Activated CD8-positive, alpha-beta T cell treated with anti-CD3 and anti-CD28 coated beads for 36 hours (primary cell): Measurements from ENCODE around the gene CLSTN2. TPM values are rescaled to one million over a fixed set of nuclear protein-coding genes. Genes with fewer than 3 reads are reported as not detected.

Experiments used
- ATAC-seq: fragments of 200-7000 bp; cut with Tn5 transposase; one replicate; pipeline ENCODE4 v1.10.0; 2021; ENCODE audit warnings: mild to moderate bottlenecking, moderate library complexity
- CTCF ChIA-PET: fragments of 350-600 bp; sonication (Branson Sonifier 250); formaldehyde crosslinking; loops from one replicate; lab custom pipeline; 2021; ENCODE audit warnings: antibody characterized with exemption; lab: Charles Lee
- POLR2A ChIA-PET: fragments of 350-600 bp; sonication (Branson Sonifier 250); formaldehyde crosslinking; loops from one replicate; lab custom pipeline; 2021; ENCODE audit warnings: antibody characterized with exemption; lab: Charles Lee
- DNase-seq: peaks from one replicate; pipeline ENCODE4 v3.0.0-alpha.2; 2020
- H3K27ac Mint-ChIP-seq: one replicate; pipeline ENCODE4 v1.8.0; 2021; ENCODE audit warnings: mild to moderate bottlenecking, mixed read lengths
- H3K27me3 Mint-ChIP-seq: one replicate; pipeline ENCODE4 v1.8.0; 2021; ENCODE audit warnings: mixed read lengths
- H3K36me3 Mint-ChIP-seq: one replicate; pipeline ENCODE4 v1.8.0; 2021; ENCODE audit warnings: low read depth, mixed read lengths
- H3K4me1 Mint-ChIP-seq: one replicate; pipeline ENCODE4 v1.8.0; 2021; ENCODE audit warnings: low read depth, mixed read lengths
- H3K4me3 Mint-ChIP-seq: one replicate; pipeline ENCODE4 v1.8.0; 2021; ENCODE audit warnings: mild to moderate bottlenecking, moderate library complexity, mixed read lengths
- H3K9me3 Mint-ChIP-seq: one replicate; pipeline ENCODE4 v1.8.0; 2021; ENCODE audit warnings: mixed read lengths
- intact Hi-C: fragments of 100-400 bp; cut with micrococcal nuclease; formaldehyde crosslinking; loops from one replicate; pipeline ENCODE4 v1.10.0; 2022
- total RNA-seq, 2 experiments: library from RNA; stranded (reverse); gene quantifications; one replicate each; pipeline ENCODE4 v1.2.3, GENCODE V29; 2021
- TF ChIP-seq, protein P1 (sequence below): fragments of 200-600 bp; IDR thresholded peaks from one replicate; pipeline ENCODE4 v1.8.0; 2022; ENCODE audit warnings: antibody characterized with exemption, mild to moderate bottlenecking

The CLSTN2 gene
- total RNA-seq, 2 experiments from 2014 or later: not detected

DNA sequence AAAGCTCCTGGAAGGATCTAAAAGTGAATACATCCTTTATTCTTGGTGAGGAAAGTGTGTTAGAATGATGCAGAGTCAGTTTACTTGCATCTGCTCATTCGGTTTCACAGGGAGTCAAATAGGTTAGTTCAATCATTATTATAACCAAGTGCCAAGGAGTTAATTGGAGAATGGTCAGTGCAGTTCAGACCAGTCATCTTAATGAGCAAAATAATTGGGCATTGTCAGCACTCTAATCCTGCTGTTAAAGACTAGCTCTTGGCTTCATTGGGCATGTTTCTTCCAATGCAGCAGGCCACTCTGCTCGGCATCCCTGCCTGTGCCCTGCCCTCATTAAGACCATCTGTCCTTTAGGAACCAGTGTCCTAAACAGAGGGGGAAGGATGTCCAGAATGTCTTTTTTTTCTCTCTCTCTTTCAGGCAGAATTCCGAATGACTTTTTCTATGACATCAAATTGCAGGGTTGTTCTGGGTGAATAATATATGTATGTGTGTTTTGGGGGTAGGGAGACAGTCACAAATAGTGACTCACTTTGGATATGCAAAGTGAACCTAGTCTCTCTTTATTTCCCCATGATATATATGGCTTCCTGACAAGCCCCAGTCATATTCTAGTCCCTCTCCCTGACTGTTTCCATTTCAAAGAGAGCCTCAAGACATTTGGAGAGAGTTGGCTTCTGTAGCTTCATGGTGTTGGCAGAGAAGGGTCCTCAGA lies 537.5 kb downstream of the CLSTN2 start:
- no peaks in the 10 kb centered on the region for H3K9me3 Mint-ChIP-seq
- POLR2A ChIA-PET: no interaction called here
- H3K27ac Mint-ChIP-seq: no peak overlapping the region
- H3K27me3 Mint-ChIP-seq: peaks cover 6% of the 10 kb centered on the region
- no peaks in the 10 kb centered on the region for H3K4me1 Mint-ChIP-seq
- CTCF ChIA-PET: no interaction called here
- ATAC-seq (no peak), DNase-seq (no peak)
- TF ChIP-seq, protein P1, sequence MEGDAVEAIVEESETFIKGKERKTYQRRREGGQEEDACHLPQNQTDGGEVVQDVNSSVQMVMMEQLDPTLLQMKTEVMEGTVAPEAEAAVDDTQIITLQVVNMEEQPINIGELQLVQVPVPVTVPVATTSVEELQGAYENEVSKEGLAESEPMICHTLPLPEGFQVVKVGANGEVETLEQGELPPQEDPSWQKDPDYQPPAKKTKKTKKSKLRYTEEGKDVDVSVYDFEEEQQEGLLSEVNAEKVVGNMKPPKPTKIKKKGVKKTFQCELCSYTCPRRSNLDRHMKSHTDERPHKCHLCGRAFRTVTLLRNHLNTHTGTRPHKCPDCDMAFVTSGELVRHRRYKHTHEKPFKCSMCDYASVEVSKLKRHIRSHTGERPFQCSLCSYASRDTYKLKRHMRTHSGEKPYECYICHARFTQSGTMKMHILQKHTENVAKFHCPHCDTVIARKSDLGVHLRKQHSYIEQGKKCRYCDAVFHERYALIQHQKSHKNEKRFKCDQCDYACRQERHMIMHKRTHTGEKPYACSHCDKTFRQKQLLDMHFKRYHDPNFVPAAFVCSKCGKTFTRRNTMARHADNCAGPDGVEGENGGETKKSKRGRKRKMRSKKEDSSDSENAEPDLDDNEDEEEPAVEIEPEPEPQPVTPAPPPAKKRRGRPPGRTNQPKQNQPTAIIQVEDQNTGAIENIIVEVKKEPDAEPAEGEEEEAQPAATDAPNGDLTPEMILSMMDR: no peak
- intact Hi-C loops: no loop called here
- H3K36me3 Mint-ChIP-seq: no peaks in the 10 kb centered on the region
- H3K4me3 Mint-ChIP-seq: no peak overlapping the region

DNA sequence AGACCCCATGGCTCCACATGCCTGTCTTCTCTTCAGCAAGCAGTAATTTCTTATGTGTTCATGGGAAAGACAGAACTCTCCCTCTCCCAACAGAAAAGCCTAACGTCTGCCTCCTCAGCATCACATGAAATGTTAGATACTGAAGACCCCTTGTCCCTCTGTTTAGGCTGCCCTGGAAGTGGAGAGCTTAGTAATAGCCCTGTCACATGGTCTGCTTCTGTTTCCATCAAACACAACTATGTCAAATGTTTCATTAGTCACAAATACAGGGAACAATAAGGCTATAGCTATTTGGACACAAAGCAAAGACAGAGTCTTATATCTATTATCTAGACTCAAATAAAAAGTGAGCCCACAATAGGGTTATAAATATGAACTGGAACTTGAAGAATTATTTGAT lies 552.6 kb downstream of the CLSTN2 start:
- Mint-ChIP-seq H3K27me3 (peaks cover 9% of the 10 kb centered on the region), H3K9me3 (no peaks in the 10 kb centered on the region), H3K4me3 (no peak overlapping the region), H3K4me1 (no peaks in the 10 kb centered on the region), H3K27ac (no peak overlapping the region), H3K36me3 (no peaks in the 10 kb centered on the region)
- ATAC-seq (no peak), DNase-seq (no peak)
- POLR2A ChIA-PET: no interaction called here
- TF ChIP-seq, protein P1: no peak
- CTCF ChIA-PET: no interaction called here
- intact Hi-C loops: no loop called here

DNA sequence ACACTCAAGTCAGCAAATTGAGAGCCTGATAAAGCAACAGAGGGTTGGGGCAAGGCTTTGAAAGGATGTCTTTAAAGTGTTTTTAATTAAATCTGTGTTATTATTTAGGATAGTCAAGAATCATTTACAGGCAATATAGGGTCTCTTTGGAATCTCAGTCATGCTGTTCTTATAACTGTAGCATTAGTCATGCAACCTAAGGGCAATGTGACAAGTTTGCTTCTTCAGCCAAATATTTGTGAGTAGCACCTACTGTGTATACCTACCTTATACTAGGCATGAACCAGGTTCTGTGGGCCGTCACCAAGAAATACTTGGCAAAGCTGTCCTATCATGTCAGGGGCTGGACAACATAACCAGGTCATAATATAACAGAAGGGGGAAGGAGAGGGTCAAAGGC lies 558.3 kb downstream of the CLSTN2 start:
- Mint-ChIP-seq H3K27me3 (no peaks in the 10 kb centered on the region), H3K4me3 (no peak overlapping the region), H3K4me1 (no peaks in the 10 kb centered on the region), H3K36me3 (no peaks in the 10 kb centered on the region), H3K27ac (no peak overlapping the region), H3K9me3 (no peaks in the 10 kb centered on the region)
- DNase-seq: no peak
- intact Hi-C loops: no loop called here
- ChIA-PET CTCF (no interaction called here), POLR2A (no interaction called here)
- TF ChIP-seq, protein P1: no peak
- no peak for ATAC-seq

DNA sequence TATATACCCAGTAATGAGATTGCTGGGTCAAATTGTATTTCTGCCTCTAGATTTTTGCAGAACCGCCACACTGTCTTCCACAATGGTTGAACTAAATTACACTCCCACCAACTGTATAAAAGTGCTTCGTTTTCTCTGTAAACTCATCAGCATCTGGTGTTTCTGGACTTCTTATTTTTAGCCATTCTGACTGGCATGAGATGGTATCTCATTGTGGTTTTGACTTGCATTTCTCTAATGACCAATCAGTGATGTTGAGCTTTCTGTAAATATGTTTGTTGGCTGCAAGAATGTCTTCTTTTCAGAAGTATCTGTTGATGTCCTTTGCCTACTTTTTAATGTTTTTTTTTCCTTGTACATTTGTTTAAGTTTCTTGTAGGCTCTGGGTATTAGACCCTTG lies 560.0 kb downstream of the CLSTN2 start:
- Mint-ChIP-seq H3K4me3 (no peak overlapping the region), H3K9me3 (no peaks in the 10 kb centered on the region), H3K27me3 (no peaks in the 10 kb centered on the region), H3K4me1 (no peaks in the 10 kb centered on the region), H3K27ac (no peak overlapping the region), H3K36me3 (no peaks in the 10 kb centered on the region)
- intact Hi-C loops: no loop called here
- ChIA-PET CTCF (interaction anchor here (0.7 kb wide), 1 partner anchor 1308 kb away, joined by 3 read pairs; no protein-coding TSS in a partner anchor), POLR2A (no interaction called here)
- DNase-seq (no peak), ATAC-seq (no peak)
- TF ChIP-seq, protein P1: no peak

DNA sequence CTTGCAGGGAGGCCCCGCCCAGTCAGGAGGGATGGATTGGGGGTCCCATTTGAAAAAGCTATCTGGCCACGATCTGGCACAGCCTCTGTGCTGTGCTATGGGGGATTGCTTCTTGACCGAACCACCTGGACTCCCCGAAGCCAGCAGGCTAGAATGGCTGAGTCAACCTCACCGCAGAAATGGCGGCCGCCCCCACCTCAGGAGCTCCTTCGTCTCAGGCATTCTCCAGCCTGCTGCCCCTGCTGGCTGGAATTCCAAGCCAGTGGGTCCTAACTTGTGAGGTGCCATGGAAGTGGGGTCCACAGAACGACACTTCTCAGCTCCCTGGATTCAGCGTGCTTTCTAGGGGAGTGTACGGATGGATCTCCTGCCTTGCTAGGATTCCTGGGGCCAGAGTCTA lies 562.3 kb downstream of the CLSTN2 start:
- Mint-ChIP-seq H3K4me3 (no peak overlapping the region), H3K4me1 (no peaks in the 10 kb centered on the region), H3K36me3 (no peaks in the 10 kb centered on the region), H3K27me3 (peaks cover 2% of the 10 kb centered on the region), H3K27ac (no peak overlapping the region), H3K9me3 (no peaks in the 10 kb centered on the region)
- ATAC-seq (no peak), DNase-seq (no peak)
- intact Hi-C loops: no loop called here
- POLR2A ChIA-PET: no interaction called here
- TF ChIP-seq, protein P1: no peak
- CTCF ChIA-PET: interaction anchor here (0.5 kb wide), 1 partner anchor 656 kb away, joined by 3 read pairs; no protein-coding TSS in a partner anchor
